Gastrocnemius medialis (tissue), 4 donors: ENCODE measurements around the gene RNF144A.
"Not testable (repeated sequence)": the region's sequence is repeated elsewhere in the genome, so short reads cannot be mapped to it uniquely, and the experiment has no call there.

ENCODE experiments used
- POLR2A ChIP-seq, 2 donors: fragments of 450-650 bp; IDR thresholded peaks; one replicate each; pipeline ENCODE4 v1.6.1; 2017; ENCODE audit warnings: antibody characterized with exemption in 2 of 2, mild to moderate bottlenecking in 2 of 2, moderate library complexity in 2 of 2
- TF ChIP-seq, protein P1 (sequence below), 5 experiments: fragments of 450-650 bp in 3 of 5; fragments of 200-600 bp in 2 of 5; sonication (generic) in 2 of 5; IDR thresholded peaks in 4 of 5; conservative IDR thresholded peaks in 1 of 5; 1 replicate in 4 of 5; 2 replicates in 1 of 5; pipeline ENCODE4 v1.5.1; 2016 to 2019; ENCODE audit warnings: antibody characterized with exemption in 5 of 5, mild to moderate bottlenecking in 3 of 5, moderate library complexity in 3 of 5

DNA sequence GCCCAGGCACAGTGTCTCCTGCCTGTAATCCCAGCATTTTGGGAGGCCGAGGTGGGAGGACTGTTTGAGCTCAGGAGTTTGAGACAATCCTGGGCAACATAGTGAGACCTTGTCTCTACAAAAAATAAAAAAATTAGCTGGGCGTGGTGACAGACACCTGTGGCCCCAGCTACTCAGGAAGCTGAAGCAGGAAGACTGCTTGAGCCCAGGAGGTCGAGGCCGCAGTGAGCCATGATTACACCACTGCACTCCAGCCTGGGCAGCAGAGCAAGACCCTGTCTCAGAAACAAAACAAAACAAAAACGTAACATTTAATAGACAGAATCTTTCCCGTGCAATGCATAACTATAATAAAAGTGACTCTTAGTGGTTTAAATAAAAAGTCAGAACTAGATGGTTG is 84.2 kb downstream of the RNF144A start:
- TF ChIP-seq, protein P1, sequence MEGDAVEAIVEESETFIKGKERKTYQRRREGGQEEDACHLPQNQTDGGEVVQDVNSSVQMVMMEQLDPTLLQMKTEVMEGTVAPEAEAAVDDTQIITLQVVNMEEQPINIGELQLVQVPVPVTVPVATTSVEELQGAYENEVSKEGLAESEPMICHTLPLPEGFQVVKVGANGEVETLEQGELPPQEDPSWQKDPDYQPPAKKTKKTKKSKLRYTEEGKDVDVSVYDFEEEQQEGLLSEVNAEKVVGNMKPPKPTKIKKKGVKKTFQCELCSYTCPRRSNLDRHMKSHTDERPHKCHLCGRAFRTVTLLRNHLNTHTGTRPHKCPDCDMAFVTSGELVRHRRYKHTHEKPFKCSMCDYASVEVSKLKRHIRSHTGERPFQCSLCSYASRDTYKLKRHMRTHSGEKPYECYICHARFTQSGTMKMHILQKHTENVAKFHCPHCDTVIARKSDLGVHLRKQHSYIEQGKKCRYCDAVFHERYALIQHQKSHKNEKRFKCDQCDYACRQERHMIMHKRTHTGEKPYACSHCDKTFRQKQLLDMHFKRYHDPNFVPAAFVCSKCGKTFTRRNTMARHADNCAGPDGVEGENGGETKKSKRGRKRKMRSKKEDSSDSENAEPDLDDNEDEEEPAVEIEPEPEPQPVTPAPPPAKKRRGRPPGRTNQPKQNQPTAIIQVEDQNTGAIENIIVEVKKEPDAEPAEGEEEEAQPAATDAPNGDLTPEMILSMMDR (IDR thresholded peaks at IDR 0.05 in 4 of 5, conservative IDR thresholded peaks at IDR 0.05 in 1 of 5): not testable (repeated sequence)
- not testable (repeated sequence) for TF ChIP-seq POLR2A (IDR thresholded peaks at IDR 0.05)
